ENCODE measurements around the gene PARP4. TPM values are rescaled to one million over a fixed set of nuclear protein-coding genes. Genes with fewer than 3 reads are reported as not detected.
A peak's percentile ranks its signal among the peaks of the same experiment; 100 is the strongest.
"Not testable (repeated sequence)": the region's sequence is repeated elsewhere in the genome, so short reads cannot be mapped to it uniquely, and the experiment has no call there.

Gene PARP4
- polyA plus RNA-seq, 1 experiment: 73.9 TPM

DNA sequence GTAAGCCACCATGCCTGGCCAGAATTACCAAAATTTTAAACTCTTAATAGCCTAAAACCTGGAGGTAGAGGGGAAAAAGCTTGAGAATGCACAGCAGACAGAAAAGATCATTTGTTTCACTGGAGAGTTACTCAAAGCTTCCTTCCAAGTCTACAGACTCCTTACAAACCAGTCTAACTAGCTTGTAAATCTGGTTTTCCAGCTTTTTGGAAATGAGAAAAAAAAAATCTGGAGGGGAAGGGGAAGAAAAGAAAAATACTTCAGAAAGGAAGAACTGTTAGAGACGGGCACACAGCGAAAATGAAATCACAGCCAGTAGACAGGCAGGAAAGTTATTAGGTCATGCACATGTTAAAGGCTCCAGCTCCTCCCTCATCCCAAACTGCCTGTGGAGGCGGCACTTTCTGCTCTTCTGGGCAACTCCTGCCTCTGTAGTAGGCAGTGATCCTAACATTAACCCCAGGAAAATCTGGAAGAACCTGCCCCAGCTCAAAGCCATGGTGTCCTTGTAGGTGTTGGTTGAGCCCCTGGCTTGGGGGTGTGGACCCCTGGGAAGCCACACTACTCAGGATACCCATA lies 17.3 kb downstream of the PARP4 start:
- H3K9me3 ChIP-seq (ENCODE audit: control insufficient read depth, insufficient read depth, low read length): no peaks in the 10 kb centered on the region
- DNase-seq (ENCODE audit: low read depth, low spot score): no peak
- POLR2A ChIA-PET: no interaction called here
- CTCF ChIA-PET: no interaction called here
- no peak overlapping the region for H3K27ac ChIP-seq (ENCODE audit: low read depth, low read length)
- H3K27me3 ChIP-seq (ENCODE audit: control insufficient read depth, insufficient read depth, low read length): no peaks in the 10 kb centered on the region
- TF ChIP-seq CTCF (IDR thresholded peaks at IDR 0.05; ENCODE audit: low read depth, low read length): no peak
- H3K4me3 ChIP-seq (ENCODE audit: low read depth, low read length): no peak overlapping the region

DNA sequence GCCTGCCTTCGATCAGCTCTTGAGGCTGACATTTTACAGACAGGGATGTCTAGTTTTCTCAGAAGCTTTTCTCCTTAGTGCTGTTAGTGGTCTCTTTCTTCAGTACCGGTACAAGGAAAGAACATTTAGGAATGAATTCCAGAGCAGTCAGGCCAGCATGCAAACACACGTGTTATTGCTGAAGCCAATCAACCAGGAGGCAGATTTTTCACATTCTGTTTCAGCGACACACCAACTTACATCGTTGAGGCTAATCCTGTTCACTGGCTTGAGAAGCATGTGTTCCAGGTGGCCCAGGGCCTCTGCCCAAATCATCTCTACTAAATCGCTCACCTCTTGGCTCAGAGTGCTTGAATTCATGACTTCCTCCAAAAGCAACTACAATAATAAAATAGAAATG lies 19.2 kb downstream of the PARP4 start:
- H3K4me3 ChIP-seq (ENCODE audit: low read depth, low read length): no peak overlapping the region
- H3K9me3 ChIP-seq (ENCODE audit: control insufficient read depth, insufficient read depth, low read length): no peaks in the 10 kb centered on the region
- no peak for TF ChIP-seq CTCF (IDR thresholded peaks at IDR 0.05; ENCODE audit: low read depth, low read length)
- CTCF ChIA-PET: no interaction called here
- POLR2A ChIA-PET: no interaction called here
- no peak for DNase-seq (ENCODE audit: low read depth, low spot score)
- H3K27ac ChIP-seq (ENCODE audit: low read depth, low read length): no peak overlapping the region
- no peaks in the 10 kb centered on the region for H3K27me3 ChIP-seq (ENCODE audit: control insufficient read depth, insufficient read depth, low read length)

DNA sequence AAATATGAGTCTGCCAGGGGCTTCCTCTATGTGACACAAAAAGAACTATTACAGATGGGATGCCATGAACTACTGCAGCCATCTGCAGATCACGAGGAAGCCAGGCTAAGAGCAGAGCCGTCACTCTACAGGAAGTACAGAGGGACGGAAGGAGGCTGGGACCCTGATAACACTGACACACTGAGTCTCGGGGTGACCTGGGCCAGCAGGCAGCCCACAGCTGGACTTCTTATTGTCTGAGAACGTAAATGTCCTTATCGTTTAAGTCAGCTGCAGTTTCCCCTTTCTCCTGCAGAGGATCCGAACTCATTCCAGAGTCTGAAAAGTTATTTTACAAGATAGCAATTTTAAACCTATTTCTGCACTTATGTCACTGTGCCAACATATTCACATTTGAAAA lies 20.7 kb downstream of the PARP4 start:
- peak; percentile 21; the same call in 1 of the 2 replicates for TF ChIP-seq CTCF (IDR thresholded peaks at IDR 0.05; ENCODE audit: low read depth, low read length)
- H3K27ac ChIP-seq (ENCODE audit: low read depth, low read length): no peak overlapping the region
- H3K27me3 ChIP-seq (ENCODE audit: control insufficient read depth, insufficient read depth, low read length): no peaks in the 10 kb centered on the region
- H3K4me3 ChIP-seq (ENCODE audit: low read depth, low read length): no peak overlapping the region
- ChIA-PET POLR2A (no interaction called here), CTCF (no interaction called here)
- DNase-seq (ENCODE audit: low read depth, low spot score): no peak
- H3K9me3 ChIP-seq (ENCODE audit: control insufficient read depth, insufficient read depth, low read length): no peaks in the 10 kb centered on the region

DNA sequence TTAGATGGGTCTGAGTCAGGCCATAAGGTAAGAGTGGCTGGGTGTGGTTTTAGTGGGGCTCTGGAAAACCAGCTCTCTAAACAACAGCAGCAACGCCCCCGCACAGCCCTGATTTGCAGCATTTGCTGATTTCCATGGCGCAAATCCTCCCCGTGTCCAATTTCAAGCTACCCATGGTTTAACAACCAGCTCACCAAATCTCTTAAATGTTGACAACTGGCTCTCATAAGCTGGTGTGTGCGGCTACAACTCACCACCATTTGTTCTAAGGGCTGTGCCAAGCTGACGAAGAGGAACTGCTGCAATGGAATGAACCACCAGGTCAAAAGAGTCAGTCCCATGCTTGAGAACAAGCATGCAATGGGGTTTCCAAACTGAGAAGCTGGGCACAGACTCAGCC lies 22.9 kb downstream of the PARP4 start:
- POLR2A ChIA-PET: no interaction called here
- H3K9me3 ChIP-seq (ENCODE audit: control insufficient read depth, insufficient read depth, low read length): no peaks in the 10 kb centered on the region
- H3K4me3 ChIP-seq (ENCODE audit: low read depth, low read length): no peak overlapping the region
- CTCF ChIA-PET: no interaction called here
- no peaks in the 10 kb centered on the region for H3K27me3 ChIP-seq (ENCODE audit: control insufficient read depth, insufficient read depth, low read length)
- TF ChIP-seq CTCF (IDR thresholded peaks at IDR 0.05; ENCODE audit: low read depth, low read length): no peak
- no peak overlapping the region for H3K27ac ChIP-seq (ENCODE audit: low read depth, low read length)
- no peak for DNase-seq (ENCODE audit: low read depth, low spot score)

GRCh38 chr13:24488092-24488491 lies 24.5 kb downstream of the PARP4 start:
- H3K9me3 ChIP-seq (ENCODE audit: control insufficient read depth, insufficient read depth, low read length); H3K4me3 ChIP-seq (ENCODE audit: low read depth, low read length); DNase-seq (ENCODE audit: low read depth, low spot score); CTCF ChIA-PET; H3K27ac ChIP-seq (ENCODE audit: low read depth, low read length); H3K27me3 ChIP-seq (ENCODE audit: control insufficient read depth, insufficient read depth, low read length); POLR2A ChIA-PET: not testable (repeated sequence)

GRCh38 chr13:24486017-24486657 lies 26.4 kb downstream of the PARP4 start:
- H3K9me3 ChIP-seq (ENCODE audit: control insufficient read depth, insufficient read depth, low read length); POLR2A ChIA-PET; CTCF ChIA-PET: not testable (repeated sequence)

More at GRCh38 chr13:24486017-24486657, 26.4 kb downstream of the PARP4 start:
- DNase-seq (ENCODE audit: low read depth, low spot score); H3K27me3 ChIP-seq (ENCODE audit: control insufficient read depth, insufficient read depth, low read length); H3K27ac ChIP-seq (ENCODE audit: low read depth, low read length); H3K4me3 ChIP-seq (ENCODE audit: low read depth, low read length): not testable (repeated sequence)
